Testis (tissue), 3 donors: Measurements from ENCODE around the gene MAPK9. TPM values are rescaled to one million over a fixed set of nuclear protein-coding genes. Genes with fewer than 3 reads are reported as not detected.

ENCODE experiments used
- DNase-seq: peaks from one replicate; pipeline ENCODE4 v3.0.0-alpha.2; 2019
- H3K27ac ChIP-seq, 2 donors: fragments of 200-600 bp; sonication (generic); one replicate each; pipeline ENCODE4 v1.5.1; 2019
- H3K27me3 ChIP-seq: fragments of 200-600 bp; sonication (generic); one replicate; pipeline ENCODE4 v1.5.1; 2019
- H3K36me3 ChIP-seq: fragments of 200-600 bp; sonication (generic); one replicate; pipeline ENCODE4 v1.5.1; 2017; ENCODE audit warnings: low read depth; ENCODE audit errors: missing control alignments
- H3K4me1 ChIP-seq: fragments of 200-600 bp; sonication (generic); one replicate; pipeline ENCODE4 v1.5.1; 2019
- H3K4me3 ChIP-seq, 2 donors: fragments of 200-600 bp; sonication (generic); one replicate each; pipeline ENCODE4 v1.5.1; 2017 to 2019
- H3K9me3 ChIP-seq: fragments of 200-600 bp; sonication (generic); one replicate; pipeline ENCODE4 v1.5.1; 2017
- POLR2A ChIP-seq: fragments of 450-650 bp; IDR thresholded peaks from one replicate; pipeline ENCODE4 v1.6.1; 2017; ENCODE audit warnings: antibody characterized with exemption, mild to moderate bottlenecking, moderate library complexity
- WGBS, 2 donors: methylation state at CpG; one replicate each; pipeline ENCODE4 v1.1.5; 2018; 5-methylcytosine and 5-hydroxymethylcytosine counted together
- intact Hi-C: fragments of 100-400 bp; cut with DNase I; formaldehyde crosslinking; loops from one replicate; pipeline ENCODE4 v1.15.1; 2023; ENCODE audit warnings: low total_unique reads
- polyA plus RNA-seq: library from polyadenylated mRNA; stranded (reverse); fragments of 350-450 nt; fragmentation: Illumina TruSeq; extraction: RNeasy Lipid Tissue Mini Kit (QIAGEN cat#74804); gene quantifications from one replicate; pipeline ENCODE4 v1.2.3, GENCODE V29; 2014; ENCODE audit warnings: low read depth, low replicate concordance; ENCODE audit not compliant: insufficient read depth
- total RNA-seq, 2 donors: library from RNA; depleted of rRNA; stranded (reverse); fragments of >200 nt; gene quantifications; one replicate each; pipeline ENCODE4 v1.2.3, GENCODE V29; 2016
- TF ChIP-seq, protein P1 (sequence below), 3 experiments: fragments of 450-650 bp in 2 of 3; fragments of 200-600 bp in 1 of 3; sonication (generic) in 1 of 3; IDR thresholded peaks; one replicate each; pipeline ENCODE4 v1.5.1; 2016 to 2019; ENCODE audit warnings: antibody characterized with exemption in 3 of 3, mild to moderate bottlenecking in 2 of 3, moderate library complexity in 1 of 3

The MAPK9 gene
- total and polyA plus RNA-seq, 3 donors from 2014 or later, result 34.9 to 57.0 (median 54.3) TPM

DNA sequence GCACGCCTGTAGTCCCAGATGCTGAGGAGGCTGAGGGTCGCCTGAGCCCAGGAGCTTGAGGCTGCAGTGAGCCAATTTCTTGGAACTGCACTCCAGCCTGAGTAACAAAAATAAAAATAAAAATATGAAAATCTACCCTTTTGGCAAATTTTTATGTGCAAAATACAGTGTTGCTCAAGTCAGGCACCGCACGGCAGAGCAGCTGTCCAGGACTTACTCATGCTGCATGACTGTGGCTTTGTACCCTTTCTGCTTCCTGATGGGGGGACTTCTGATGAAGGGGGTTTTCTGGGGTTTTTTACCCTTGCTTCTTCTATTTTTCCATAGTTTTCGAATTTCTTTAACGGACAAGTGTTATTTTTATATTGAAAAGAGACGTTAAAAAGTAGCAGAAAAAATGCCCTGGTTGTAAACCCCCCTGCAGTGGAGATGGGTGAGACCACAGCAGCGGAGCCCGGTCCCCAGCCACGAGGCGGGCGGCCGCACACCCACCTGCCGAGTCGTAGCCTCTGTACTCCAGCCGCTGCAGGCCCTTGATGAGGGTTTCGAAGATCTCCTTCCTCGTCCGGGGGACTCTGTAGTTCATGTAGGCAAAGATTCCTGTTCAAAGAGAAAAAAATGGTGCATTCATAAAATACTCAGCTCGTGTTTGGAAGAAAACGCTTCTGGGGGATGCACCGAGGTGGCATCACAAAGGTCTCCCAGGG is 46.3 kb upstream of the MAPK9 start:
- no peak overlapping the region for H3K4me3 ChIP-seq
- no peaks in the 10 kb centered on the region for H3K36me3 ChIP-seq
- H3K27ac ChIP-seq, result no peak overlapping the region
- H3K9me3 ChIP-seq, result no peaks in the 10 kb centered on the region
- no peaks in the 10 kb centered on the region for H3K27me3 ChIP-seq
- TF ChIP-seq, protein P1, sequence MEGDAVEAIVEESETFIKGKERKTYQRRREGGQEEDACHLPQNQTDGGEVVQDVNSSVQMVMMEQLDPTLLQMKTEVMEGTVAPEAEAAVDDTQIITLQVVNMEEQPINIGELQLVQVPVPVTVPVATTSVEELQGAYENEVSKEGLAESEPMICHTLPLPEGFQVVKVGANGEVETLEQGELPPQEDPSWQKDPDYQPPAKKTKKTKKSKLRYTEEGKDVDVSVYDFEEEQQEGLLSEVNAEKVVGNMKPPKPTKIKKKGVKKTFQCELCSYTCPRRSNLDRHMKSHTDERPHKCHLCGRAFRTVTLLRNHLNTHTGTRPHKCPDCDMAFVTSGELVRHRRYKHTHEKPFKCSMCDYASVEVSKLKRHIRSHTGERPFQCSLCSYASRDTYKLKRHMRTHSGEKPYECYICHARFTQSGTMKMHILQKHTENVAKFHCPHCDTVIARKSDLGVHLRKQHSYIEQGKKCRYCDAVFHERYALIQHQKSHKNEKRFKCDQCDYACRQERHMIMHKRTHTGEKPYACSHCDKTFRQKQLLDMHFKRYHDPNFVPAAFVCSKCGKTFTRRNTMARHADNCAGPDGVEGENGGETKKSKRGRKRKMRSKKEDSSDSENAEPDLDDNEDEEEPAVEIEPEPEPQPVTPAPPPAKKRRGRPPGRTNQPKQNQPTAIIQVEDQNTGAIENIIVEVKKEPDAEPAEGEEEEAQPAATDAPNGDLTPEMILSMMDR (IDR thresholded peaks at IDR 0.05), result no peak
- TF ChIP-seq POLR2A, result no peak
- intact Hi-C loops, result no loop called here
- no peaks in the 10 kb centered on the region for H3K4me1 ChIP-seq
- no peak for DNase-seq
- WGBS, 2 donors, result 90 to 94% methylated on average over 22 of the region's 22 CpGs

DNA sequence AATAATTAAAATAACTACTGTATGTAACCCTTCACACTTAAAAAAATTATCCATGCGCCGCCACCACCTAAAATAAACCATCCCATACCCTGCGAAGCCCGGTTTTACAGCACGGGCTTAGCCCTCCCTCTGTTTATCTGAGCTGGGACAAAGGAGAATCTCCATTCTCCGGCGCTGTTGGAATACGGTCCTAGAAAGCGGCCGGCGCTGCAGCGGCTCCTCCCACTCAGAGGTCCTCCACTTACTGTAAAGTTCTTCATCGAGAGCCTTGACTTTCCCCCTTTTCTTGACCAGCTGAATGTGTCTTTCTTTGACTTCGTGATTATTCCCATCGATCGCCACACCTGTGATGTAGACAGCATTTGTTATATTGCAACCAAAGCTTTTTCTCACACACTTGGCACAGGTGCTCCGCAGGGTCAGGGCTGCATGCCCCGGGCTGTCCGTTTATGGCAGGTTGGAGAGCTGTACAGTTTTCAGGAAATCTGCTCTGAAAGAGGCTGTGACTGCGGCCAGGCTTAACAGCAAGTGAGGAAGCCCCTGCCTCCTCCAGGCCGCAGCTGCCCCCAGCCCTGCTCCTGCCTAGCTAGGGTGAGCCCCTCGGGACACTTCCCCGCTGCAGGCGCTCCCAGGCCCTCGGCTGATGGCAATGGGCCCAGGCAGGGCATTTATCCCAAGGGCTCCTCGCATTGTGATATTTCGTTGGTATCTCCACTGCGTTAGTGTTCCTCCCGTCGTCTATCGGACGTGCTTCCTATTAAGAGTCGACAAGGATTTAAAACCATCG is 44.5 kb upstream of the MAPK9 start:
- intact Hi-C loops, result no loop called here
- H3K4me3 ChIP-seq, result no peak overlapping the region
- DNase-seq, result no peak
- no peak overlapping the region for H3K27ac ChIP-seq
- WGBS, 2 donors, result 91 to 93% methylated on average over 34 of the region's 34 CpGs
- no peaks in the 10 kb centered on the region for H3K36me3 ChIP-seq
- TF ChIP-seq, protein P1 (IDR thresholded peaks at IDR 0.05), result no peak
- no peak for TF ChIP-seq POLR2A
- no peaks in the 10 kb centered on the region for H3K27me3 ChIP-seq
- H3K4me1 ChIP-seq, result no peaks in the 10 kb centered on the region
- H3K9me3 ChIP-seq, result no peaks in the 10 kb centered on the region

DNA sequence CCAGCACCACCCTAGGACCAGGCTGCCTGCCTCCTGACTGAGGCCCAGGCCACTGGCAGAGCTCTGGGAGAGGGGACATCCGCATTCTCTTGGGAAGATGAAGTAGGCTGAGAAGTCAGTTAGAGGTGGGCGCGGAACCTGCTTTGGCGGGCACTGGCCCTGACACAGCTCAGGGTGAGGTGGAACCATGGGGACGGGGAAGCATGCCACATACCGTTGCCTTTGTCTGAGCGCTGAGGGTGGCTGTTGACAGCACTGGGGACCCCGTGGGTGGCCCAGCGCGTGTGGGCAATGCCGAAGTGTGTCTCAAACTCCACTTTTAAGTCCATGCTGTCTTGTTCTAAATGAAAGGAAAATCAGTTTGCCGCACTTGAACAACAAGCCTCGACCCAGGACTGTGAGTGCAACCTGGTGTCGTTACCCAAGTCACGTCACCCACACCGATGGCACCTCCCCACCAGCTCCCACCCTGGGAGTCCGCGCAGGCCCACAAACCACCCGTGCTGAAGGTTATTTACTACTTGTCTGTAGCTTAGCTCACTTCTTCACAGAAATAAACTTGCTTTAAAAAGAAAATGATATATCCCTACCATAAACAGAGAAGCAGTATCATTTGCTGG is 43.8 kb upstream of the MAPK9 start:
- H3K36me3 ChIP-seq, result no peaks in the 10 kb centered on the region
- WGBS, 2 donors, result 97% methylated on average over 13 to 19 of the region's 19 CpGs
- intact Hi-C loops, result no loop called here
- no peak overlapping the region for H3K27ac ChIP-seq
- DNase-seq, result no peak
- no peaks in the 10 kb centered on the region for H3K27me3 ChIP-seq
- no peaks in the 10 kb centered on the region for H3K4me1 ChIP-seq
- TF ChIP-seq POLR2A, result no peak
- TF ChIP-seq, protein P1 (IDR thresholded peaks at IDR 0.05), result no peak
- no peaks in the 10 kb centered on the region for H3K9me3 ChIP-seq
- H3K4me3 ChIP-seq, result no peak overlapping the region

DNA sequence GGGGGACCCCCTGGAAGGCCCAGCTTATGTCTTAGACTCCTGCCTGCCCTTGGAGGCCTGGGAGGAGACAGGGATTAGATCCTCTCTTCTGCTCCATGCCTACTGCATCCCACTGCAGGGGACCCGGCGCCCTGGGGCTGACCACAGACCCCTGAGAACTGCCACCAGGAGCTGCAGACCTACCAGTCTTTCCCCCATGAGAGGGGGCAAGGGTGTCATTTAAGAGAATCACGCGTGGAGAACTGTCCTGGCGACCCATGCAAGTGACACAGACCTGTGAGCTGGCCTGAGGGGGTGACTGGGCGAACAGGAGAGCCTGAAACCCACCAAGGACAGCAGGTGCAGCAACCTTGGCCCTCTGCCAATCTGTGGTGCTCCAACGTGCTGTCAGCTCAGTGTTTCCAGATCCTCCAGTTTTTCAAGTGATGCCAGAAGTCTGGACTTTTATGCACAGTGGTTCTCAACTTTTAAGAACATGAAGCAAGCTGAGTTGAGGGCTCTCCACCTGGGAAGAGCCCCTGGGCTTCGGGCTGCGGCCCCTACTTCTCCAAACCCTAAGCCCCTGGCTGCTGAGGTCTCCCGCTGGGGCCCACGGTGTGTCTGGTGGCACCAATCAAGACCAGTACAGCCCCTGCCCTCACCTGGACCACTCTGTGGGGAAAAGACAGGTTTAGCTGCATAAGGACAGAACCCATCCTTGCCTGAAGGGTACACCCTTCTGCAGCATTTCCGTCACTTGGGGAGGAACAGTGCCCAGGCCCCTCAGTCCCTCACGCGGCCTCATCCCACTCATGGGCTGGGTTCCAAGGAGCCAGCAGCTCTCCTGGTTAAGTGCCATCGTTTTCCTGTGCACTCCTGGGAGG is 43.1 kb upstream of the MAPK9 start:
- H3K36me3 ChIP-seq, result no peaks in the 10 kb centered on the region
- no peaks in the 10 kb centered on the region for H3K27me3 ChIP-seq
- no peak overlapping the region for H3K4me3 ChIP-seq
- no peaks in the 10 kb centered on the region for H3K9me3 ChIP-seq
- H3K4me1 ChIP-seq, result no peaks in the 10 kb centered on the region
- TF ChIP-seq POLR2A, result no peak
- TF ChIP-seq, protein P1 (IDR thresholded peaks at IDR 0.05), result no peak
- H3K27ac ChIP-seq, result no peak overlapping the region
- no peak for DNase-seq
- intact Hi-C loops, result no loop called here
- 79 to 95% methylated on average over 4 to 15 of the region's 15 CpGs for WGBS, 2 donors
